ENCODE data around the gene RFX8.
"Not testable (repeated sequence)": the region's sequence is repeated elsewhere in the genome, so short reads cannot be mapped to it uniquely, and the experiment has no call there.

RFX8 gene

DNA sequence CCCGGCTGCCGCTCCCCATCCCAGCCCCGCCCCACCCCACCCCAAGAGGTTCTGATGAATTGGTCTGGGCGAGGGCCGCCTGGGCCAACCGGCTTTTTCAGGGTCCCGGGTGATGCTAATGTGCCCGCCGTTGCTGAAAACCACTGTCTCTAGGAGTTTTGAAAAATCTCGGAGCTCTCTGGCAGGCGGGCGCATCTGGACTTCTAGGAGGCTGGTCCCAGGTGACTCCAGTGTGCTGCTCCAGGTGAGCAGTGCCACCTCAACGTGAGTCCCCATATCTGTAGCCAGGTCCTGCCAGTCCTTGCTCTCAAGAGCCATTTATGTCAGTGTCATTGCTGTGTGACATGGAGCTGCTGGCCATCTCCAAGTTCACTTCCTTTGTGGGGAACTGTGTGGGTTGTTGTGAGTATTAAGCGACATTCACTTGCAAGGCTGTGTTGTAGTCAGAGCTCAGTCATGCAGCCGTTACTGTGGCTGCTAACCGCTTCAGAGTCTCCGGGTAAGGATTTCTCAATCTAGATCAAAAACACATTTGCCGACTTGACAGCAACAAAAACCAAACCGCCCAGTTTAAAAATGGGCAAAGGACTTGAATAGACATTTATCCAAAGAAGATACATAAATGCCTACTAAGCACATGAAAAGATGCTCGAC lies at the start of gene RFX8:
TSS of gene RFX8 (minus strand) at position 382 of the 654 bp plus-strand sequence. CDS start 8,264 bp downstream, outside the sequence.
- DNase-seq (ENCODE audit: low spot score) = no peak

GRCh38 chr2:101521487-101521886 lies 46.6 kb upstream of the RFX8 start:
- no peak for DNase-seq (ENCODE audit: low spot score)

DNA sequence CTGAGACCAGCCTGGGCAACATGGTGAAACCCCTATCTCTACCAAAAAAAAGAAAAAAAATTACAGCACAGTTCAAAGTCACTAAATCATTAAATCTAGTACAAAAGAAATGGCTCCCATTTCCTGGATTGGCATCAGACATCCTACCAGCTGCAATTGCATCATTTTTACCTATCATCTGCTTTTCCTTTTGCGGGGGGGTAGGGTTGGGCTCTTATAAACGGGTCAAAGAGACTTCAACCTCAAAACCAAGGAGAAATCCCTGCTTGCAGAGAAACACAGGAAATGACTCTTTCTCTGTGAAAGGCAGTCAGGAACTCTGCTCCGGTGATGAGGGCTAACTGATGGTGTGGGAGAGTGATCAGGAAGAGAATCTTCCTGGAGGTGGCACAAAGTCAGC lies 45.3 kb upstream of the RFX8 start:
- no peak for DNase-seq (ENCODE audit: low spot score)

- no peak for DNase-seq (ENCODE audit: low spot score)
Observed at GRCh38 chr2:101518578-101519492, 43.9 kb upstream of the RFX8 start.

GRCh38 chr2:101517758-101518271 lies 42.9 kb upstream of the RFX8 start:
- DNase-seq (ENCODE audit: low spot score) = no peak

DNA sequence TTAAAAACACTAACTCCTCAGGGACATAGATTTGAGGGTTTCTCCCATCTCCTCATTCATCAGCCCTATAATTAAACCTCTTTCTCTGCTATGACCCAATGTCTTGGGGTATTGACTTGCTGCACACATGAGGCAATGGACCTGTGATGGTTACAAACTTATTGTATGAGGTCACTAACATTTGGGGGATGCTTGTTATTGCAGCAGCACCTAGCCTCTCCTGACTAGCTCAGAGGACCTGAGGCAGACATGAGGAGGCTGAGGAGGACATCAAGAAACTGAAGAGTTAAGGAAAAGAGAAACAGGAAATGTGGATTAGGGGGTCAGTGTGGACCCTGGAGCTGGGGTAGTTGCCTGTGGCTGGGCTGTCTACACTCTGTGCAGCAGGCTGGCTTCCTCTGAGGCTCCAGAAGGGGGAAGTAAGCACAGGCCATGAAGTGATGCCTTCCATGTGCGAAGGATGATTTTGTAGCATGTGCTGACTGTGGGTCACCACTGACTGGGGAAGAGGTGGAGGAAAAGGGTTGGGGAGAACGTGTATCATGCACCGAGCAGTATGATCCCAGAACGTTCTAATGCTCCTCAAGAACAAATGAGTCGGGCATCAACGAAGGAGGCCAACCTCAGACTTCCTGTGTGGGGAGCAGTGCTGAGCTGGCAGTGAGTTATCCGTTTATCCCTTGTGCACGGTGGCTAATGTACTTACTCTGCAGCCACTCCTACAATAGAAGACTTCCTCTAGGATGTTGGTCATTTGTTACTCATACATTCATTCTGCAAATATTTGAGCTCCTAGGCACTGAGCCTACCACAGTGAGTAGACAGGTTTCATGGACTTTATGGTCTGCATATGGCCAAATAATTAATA lies 42.1 kb upstream of the RFX8 start:
- DNase-seq (ENCODE audit: low spot score) = no peak

- DNase-seq (ENCODE audit: low spot score) = no peak
Observed at GRCh38 chr2:101516349-101516748, 41.4 kb upstream of the RFX8 start.

- no peak for DNase-seq (ENCODE audit: low spot score)
Observed at GRCh38 chr2:101515477-101515876, 40.6 kb upstream of the RFX8 start.

- no peak for DNase-seq (ENCODE audit: low spot score)
Observed at GRCh38 chr2:101512993-101513392, 38.1 kb upstream of the RFX8 start.

GRCh38 chr2:101511381-101511780 lies 36.5 kb upstream of the RFX8 start:
- DNase-seq (ENCODE audit: low spot score) = no peak

DNA sequence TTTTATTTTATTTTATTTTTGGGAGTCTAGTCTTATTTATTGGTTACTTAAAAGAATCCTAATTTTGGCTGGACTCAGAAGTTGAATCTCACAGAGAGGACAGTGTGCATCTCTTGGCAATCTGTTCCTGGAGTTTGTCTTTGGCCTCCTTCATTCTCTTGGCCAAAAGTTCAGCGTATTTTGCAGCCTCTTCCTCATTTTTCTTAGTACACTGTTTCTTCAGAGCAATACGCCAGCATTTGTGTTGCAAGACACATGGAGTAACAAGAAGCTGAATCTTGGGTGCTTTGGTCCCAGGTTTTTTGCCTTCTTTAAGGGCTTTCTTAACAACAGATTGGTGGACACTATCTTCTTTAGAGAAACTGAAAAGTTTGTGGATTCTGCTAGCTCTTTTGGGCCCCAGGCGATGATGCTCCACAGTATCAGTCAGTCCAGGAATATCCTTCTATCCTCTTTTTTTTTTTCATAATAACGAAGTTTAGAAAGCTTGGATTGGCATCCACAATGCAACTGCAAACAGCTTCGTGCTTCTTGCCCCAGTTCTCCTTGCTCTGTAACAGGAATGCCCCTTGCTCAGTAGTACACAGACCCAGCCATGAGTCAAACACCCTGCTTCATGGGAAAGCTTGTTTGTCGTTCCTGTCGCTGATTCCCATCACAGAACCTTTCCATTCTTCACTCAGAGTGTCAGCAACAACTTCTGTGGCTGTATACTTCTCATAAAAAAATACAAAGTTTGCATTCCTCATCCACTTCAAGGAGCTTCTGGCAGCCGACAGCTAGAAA lies 34.8 kb upstream of the RFX8 start:
- no peak for DNase-seq (ENCODE audit: low spot score)

- DNase-seq (ENCODE audit: low spot score) = no peak
Observed at GRCh38 chr2:101508636-101509035, 33.7 kb upstream of the RFX8 start.

GRCh38 chr2:101505276-101505675 lies 30.4 kb upstream of the RFX8 start:
- not testable (repeated sequence) for DNase-seq (ENCODE audit: low spot score)

DNA sequence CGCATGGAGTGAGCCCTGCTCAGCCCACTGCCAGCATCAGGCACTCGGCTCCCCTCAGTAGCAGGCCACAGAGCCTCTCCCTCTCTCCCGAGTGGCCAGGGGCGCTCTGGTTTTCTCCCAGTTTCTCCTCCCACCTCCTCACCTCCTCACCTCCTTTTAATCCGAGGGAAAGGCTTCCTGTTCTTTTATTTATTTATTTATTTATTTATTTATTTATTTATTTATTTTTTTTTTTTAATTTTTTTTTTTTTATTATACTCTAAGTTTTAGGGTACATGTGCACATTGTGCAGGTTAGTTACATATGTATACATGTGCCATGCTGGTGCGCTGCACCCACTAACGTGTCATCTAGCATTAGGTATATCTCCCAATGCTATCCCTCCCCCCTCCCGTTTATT lies 29.8 kb upstream of the RFX8 start:
- DNase-seq (ENCODE audit: low spot score) = not testable (repeated sequence)

DNA sequence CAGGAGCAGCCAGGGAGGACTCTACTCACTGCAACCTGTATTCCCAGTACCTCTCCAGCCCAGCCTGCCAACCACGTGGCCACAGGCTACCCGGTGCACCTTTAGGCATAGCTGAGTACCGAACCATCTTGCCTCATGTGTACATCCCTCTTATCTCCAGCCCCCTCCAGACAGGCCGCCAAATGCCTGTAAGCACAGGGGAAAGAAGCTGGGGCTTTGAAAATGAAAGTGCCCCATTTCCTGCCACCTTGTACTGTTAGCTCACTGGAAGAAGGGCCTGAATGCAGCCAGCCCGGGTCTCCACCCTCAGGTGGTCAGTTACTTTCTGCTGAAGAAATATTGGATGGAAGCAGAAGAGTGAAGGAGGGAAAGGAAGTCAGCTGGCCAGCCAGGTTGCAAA lies 27.2 kb upstream of the RFX8 start:
- DNase-seq (ENCODE audit: low spot score) = no peak

- DNase-seq (ENCODE audit: low spot score) = no peak
Observed at GRCh38 chr2:101501443-101501842, 26.5 kb upstream of the RFX8 start.

DNA sequence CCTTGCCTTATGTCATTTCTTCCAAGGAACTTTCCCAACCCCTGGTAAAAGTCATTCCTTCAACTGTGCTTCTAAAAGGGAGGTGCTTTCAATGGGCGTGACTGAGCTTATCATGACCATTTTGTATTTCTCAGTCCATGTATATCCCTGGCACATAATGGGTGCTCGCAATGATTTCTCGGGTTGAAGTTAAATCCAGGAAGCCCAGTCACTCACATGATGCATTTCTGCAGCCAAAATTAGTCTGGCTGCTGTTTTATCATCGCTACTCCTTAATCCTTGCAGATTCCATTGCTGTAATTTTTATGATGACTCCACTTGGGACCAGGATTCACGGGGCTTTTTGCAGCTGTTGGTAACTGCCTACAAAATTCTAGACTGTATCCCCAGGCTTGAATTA lies 25.9 kb upstream of the RFX8 start:
- no peak for DNase-seq (ENCODE audit: low spot score)

GRCh38 chr2:101500180-101500579 lies 25.3 kb upstream of the RFX8 start:
- no peak for DNase-seq (ENCODE audit: low spot score)

- no peak for DNase-seq (ENCODE audit: low spot score)
Observed at GRCh38 chr2:101496279-101496678, 21.4 kb upstream of the RFX8 start.

DNA sequence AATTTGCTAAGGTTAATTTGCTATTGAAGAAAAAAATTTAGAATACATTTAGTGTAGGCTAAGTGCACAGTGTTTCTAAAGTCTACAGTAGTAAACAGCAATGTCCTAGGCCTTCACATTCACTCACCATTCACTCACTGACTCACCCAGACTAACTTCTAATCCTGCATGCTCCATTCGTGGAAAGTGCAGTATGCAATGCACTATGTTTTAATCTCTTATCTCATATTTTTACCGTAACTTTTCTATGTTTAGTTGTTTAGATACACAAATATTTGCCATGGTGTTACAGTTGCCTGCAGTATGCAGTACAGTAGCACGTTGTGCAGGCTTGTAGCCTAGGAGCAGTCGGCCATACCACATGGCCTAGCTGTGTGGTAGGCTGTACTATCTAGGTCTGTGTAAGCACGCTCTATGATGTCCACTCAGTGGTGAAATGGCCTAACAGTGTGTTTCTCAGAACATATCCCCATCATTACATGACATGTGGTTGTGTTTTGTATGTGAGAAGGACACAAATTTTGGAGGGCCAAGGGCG lies 18.1 kb upstream of the RFX8 start:
- no peak for DNase-seq (ENCODE audit: low spot score)

- no peak for DNase-seq (ENCODE audit: low spot score)
Observed at GRCh38 chr2:101486994-101487393, 12.1 kb upstream of the RFX8 start.
